Pulmonary artery endothelial cell (primary cell): ENCODE measurements around the gene NHERF2. TPM values are rescaled to one million over a fixed set of nuclear protein-coding genes. Genes with fewer than 3 reads are reported as not detected.

ENCODE experiments used
- DNase-seq: peaks from one replicate; pipeline ENCODE4 v3.0.0-alpha.2; 2011; ENCODE audit warnings: low read depth, low spot score
- total RNA-seq: library from RNA; depleted of rRNA; stranded (reverse); fragments of >200 nt; gene quantifications from 2 replicates; pipeline ENCODE4 v1.2.3, GENCODE V29; 2014

NHERF2 gene
- total RNA-seq, 1 donor from 2014 or later, result 53.2 TPM

GRCh38 chr16:2079991-2080390, 53.3 kb downstream of the NHERF2 start:
- no peak for DNase-seq

GRCh38 chr16:2081201-2082084, 54.7 kb downstream of the NHERF2 start:
- DNase-seq, result no peak

- DNase-seq, result no peak
These were observed 55.7 kb downstream of the NHERF2 start for GRCh38 chr16:2082171-2082982.

GRCh38 chr16:2082983-2083364, 56.3 kb downstream of the NHERF2 start:
- DNase-seq, result no peak

GRCh38 chr16:2083409-2083808, 56.7 kb downstream of the NHERF2 start:
- no peak for DNase-seq

GRCh38 chr16:2083876-2084780, 57.4 kb downstream of the NHERF2 start:
- no peak for DNase-seq

- no peak for DNase-seq
These were observed 58.4 kb downstream of the NHERF2 start for GRCh38 chr16:2084895-2085625.

GRCh38 chr16:2085669-2086068, 59.0 kb downstream of the NHERF2 start:
- DNase-seq, result no peak

GRCh38 chr16:2086106-2086742, 59.5 kb downstream of the NHERF2 start:
- no peak for DNase-seq

- no peak for DNase-seq
These were observed 60.4 kb downstream of the NHERF2 start for GRCh38 chr16:2086812-2087747.

GRCh38 chr16:2087748-2088631, 61.3 kb downstream of the NHERF2 start:
- no peak for DNase-seq

Other genes with a start within 250 kb of the NHERF2 start
- 39.4 and 44.8 TPM in 2 replicates for gene SPSB3, start 244.3 kb upstream of the NHERF2 start, total RNA-seq
- 74.5 and 77.8 TPM in 2 replicates for gene NUBP2, start 243.9 kb upstream of the NHERF2 start, total RNA-seq
- not detected in 2 replicates for gene IGFALS, start 233.2 kb upstream of the NHERF2 start, total RNA-seq
- 76.2 and 78.9 TPM in 2 replicates for gene HAGH, start 200.1 kb upstream of the NHERF2 start, total RNA-seq
- gene FAHD1, start 199.7 kb upstream of the NHERF2 start, total RNA-seq, result 91.9 and 93.0 TPM in 2 replicates
- gene MEIOB, start 154.7 kb upstream of the NHERF2 start, total RNA-seq, result 0.40 TPM in 1 of 2 replicates, not detected in the other
- gene HS3ST6, start 108.5 kb upstream of the NHERF2 start, total RNA-seq, result not detected in 2 replicates
- 10.9 and 11.1 TPM in 2 replicates for gene MSRB1, start 83.7 kb upstream of the NHERF2 start, total RNA-seq
- not detected in 2 replicates for gene RPL3L, start 72.2 kb upstream of the NHERF2 start, total RNA-seq
- 169 and 200 TPM in 2 replicates for gene NDUFB10, start 67.4 kb upstream of the NHERF2 start, total RNA-seq
- gene RPS2, start 62.1 kb upstream of the NHERF2 start, total RNA-seq, result 2,313 and 4,514 TPM in 2 replicates
- gene RNF151, start 60.0 kb upstream of the NHERF2 start, total RNA-seq, result not detected in 2 replicates
- 59.4 and 61.9 TPM in 2 replicates for gene TBL3, start 54.8 kb upstream of the NHERF2 start, total RNA-seq
- gene NOXO1, start 45.4 kb upstream of the NHERF2 start, total RNA-seq, result 0.07 and 0.13 TPM in 2 replicates
- gene GFER, start 42.7 kb upstream of the NHERF2 start, total RNA-seq, result 13.5 and 21.1 TPM in 2 replicates
- gene SYNGR3, start 36.9 kb upstream of the NHERF2 start, total RNA-seq, result 1.8 and 5.6 TPM in 2 replicates
- 22.8 and 23.4 TPM in 2 replicates for gene ZNF598, start 17.1 kb upstream of the NHERF2 start, total RNA-seq
- 0.33 and 0.46 TPM in 2 replicates for gene NPW, start 7.1 kb upstream of the NHERF2 start, total RNA-seq
- gene NTHL1, start 20.9 kb downstream of the NHERF2 start, total RNA-seq, result 48.6 and 48.9 TPM in 2 replicates
- 35.1 and 47.5 TPM in 2 replicates for gene TSC2, start 21.1 kb downstream of the NHERF2 start, total RNA-seq
- gene PKD1, start 109.0 kb downstream of the NHERF2 start, total RNA-seq, result 35.4 and 39.8 TPM in 2 replicates
- gene RAB26, start 121.7 kb downstream of the NHERF2 start, total RNA-seq, result 0.46 and 1.1 TPM in 2 replicates
- 88.8 and 95.7 TPM in 2 replicates for gene TRAF7, start 128.9 kb downstream of the NHERF2 start, total RNA-seq
- gene CASKIN1, start 169.7 kb downstream of the NHERF2 start, total RNA-seq, result 0.04 and 0.26 TPM in 2 replicates
- gene MLST8, start 178.6 kb downstream of the NHERF2 start, total RNA-seq, result 26.4 and 32.1 TPM in 2 replicates
- 1.1 and 6.5 TPM in 2 replicates for gene BRICD5, start 184.0 kb downstream of the NHERF2 start, total RNA-seq
- gene PGP, start 187.9 kb downstream of the NHERF2 start, total RNA-seq, result 19.3 and 25.8 TPM in 2 replicates
- 30.3 and 34.0 TPM in 2 replicates for gene E4F1, start 196.7 kb downstream of the NHERF2 start, total RNA-seq
- 0.26 and 0.85 TPM in 2 replicates for gene DNASE1L2, start 209.5 kb downstream of the NHERF2 start, total RNA-seq
- 35.1 and 35.3 TPM in 2 replicates for gene ECI1, start 224.7 kb downstream of the NHERF2 start, total RNA-seq
- 64.5 and 77.5 TPM in 2 replicates for gene RNPS1, start 241.2 kb downstream of the NHERF2 start, total RNA-seq